GM23338 (cell line): ENCODE data around the gene TRPM3. TPM values are rescaled to one million over a fixed set of nuclear protein-coding genes. Genes with fewer than 3 reads are reported as not detected.

Experiments used
- ATAC-seq: fragments of 200-7000 bp; cut with Tn5 transposase; 3 replicates; pipeline ENCODE4 v1.9.1; 2020
- DNase-seq: peaks from one replicate; pipeline ENCODE4 v3.0.0-alpha.2; 2015; ENCODE audit warnings: low spot score
- H2AFZ ChIP-seq: fragments of 200-600 bp; sonication (generic); 2 replicates; pipeline ENCODE4 v1.8.0; 2016; ENCODE audit warnings: antibody characterized with exemption, mild to moderate bottlenecking, moderate library complexity
- H3F3A ChIP-seq: fragments of 200-600 bp; sonication (generic); replicated peaks from 2 replicates; pipeline ENCODE4 v1.8.0; 2017; ENCODE audit warnings: antibody characterized with exemption, mixed run types, low read depth
- H3K27ac ChIP-seq: fragments of 200-600 bp; sonication (generic); 2 replicates; pipeline ENCODE4 v1.6.1; 2016; ENCODE audit warnings: low read depth
- H3K27me3 ChIP-seq: fragments of 200-600 bp; sonication (generic); 2 replicates; pipeline ENCODE4 v1.8.0; 2016; ENCODE audit warnings: mild to moderate bottlenecking, mixed run types, moderate library complexity; ENCODE audit not compliant: insufficient read depth
- H3K36me3 ChIP-seq: fragments of 200-600 bp; sonication (generic); 2 replicates; pipeline ENCODE4 v1.8.0; 2016; ENCODE audit warnings: mild to moderate bottlenecking; ENCODE audit not compliant: insufficient read depth
- H3K4me1 ChIP-seq: fragments of 200-600 bp; sonication (generic); 2 replicates; pipeline ENCODE4 v1.8.0; 2016; ENCODE audit warnings: mild to moderate bottlenecking, moderate library complexity; ENCODE audit not compliant: insufficient read depth
- H3K4me2 ChIP-seq: fragments of 200-600 bp; sonication (generic); 2 replicates; pipeline ENCODE4 v1.7.1; 2017; ENCODE audit warnings: mixed run types
- H3K4me3 ChIP-seq: fragments of 200-600 bp; sonication (generic); 2 replicates; pipeline ENCODE4 v1.6.1; 2016; ENCODE audit warnings: mixed run types
- H3K79me2 ChIP-seq: fragments of 200-600 bp; sonication (generic); replicated peaks from 2 replicates; pipeline ENCODE4 v1.8.0; 2017; ENCODE audit warnings: mild to moderate bottlenecking; ENCODE audit not compliant: insufficient read depth
- H3K9me2 ChIP-seq: fragments of 200-600 bp; sonication (generic); 2 replicates; pipeline ENCODE4 v1.8.0; 2017; ENCODE audit not compliant: insufficient read depth
- H4K20me1 ChIP-seq: fragments of 200-600 bp; sonication (generic); replicated peaks from 2 replicates; pipeline ENCODE4 v1.8.0; 2017; ENCODE audit warnings: mild to moderate bottlenecking; ENCODE audit not compliant: insufficient read depth
- H3K27ac Mint-ChIP-seq: 2 replicates; pipeline ENCODE4 v1.8.0; 2020; ENCODE audit warnings: inconsistent platforms, mild to moderate bottlenecking, moderate library complexity, mixed read lengths
- H3K27me3 Mint-ChIP-seq: 3 replicates; pipeline ENCODE4 v1.8.0; 2022; ENCODE audit warnings: low read depth, mild to moderate bottlenecking, moderate library complexity, mixed read lengths, inconsistent platforms; ENCODE audit not compliant: insufficient read depth, poor library complexity
- H3K36me3 Mint-ChIP-seq: 3 replicates; pipeline ENCODE4 v1.8.0; 2021; ENCODE audit warnings: low read depth, mild to moderate bottlenecking, inconsistent platforms, moderate library complexity, mixed read lengths
- H3K4me1 Mint-ChIP-seq: 3 replicates; pipeline ENCODE4 v1.8.0; 2020; ENCODE audit warnings: mild to moderate bottlenecking, inconsistent platforms, mixed read lengths
- H3K4me3 Mint-ChIP-seq: 3 replicates; pipeline ENCODE4 v1.8.0; 2021; ENCODE audit warnings: moderate library complexity, mild to moderate bottlenecking, inconsistent platforms, mixed read lengths
- H3K9me3 Mint-ChIP-seq: 3 replicates; pipeline ENCODE4 v1.8.0; 2020; ENCODE audit warnings: moderate library complexity, mild to moderate bottlenecking, inconsistent platforms, mixed read lengths
- CREB1 ChIP-seq: fragments of 250-450 bp; sonication (Bioruptor Pico); IDR thresholded peaks from 2 replicates; pipeline ENCODE4 v1.5.0; 2020; ENCODE audit warnings: low read depth, mild to moderate bottlenecking, moderate library complexity
- CTCF ChIP-seq, 2 experiments: fragments of 200-600 bp in 1 of 2; sonication (generic) in 1 of 2; conservative IDR thresholded peaks; 2 replicates each; pipeline versions ENCODE4 v1.5.1 to v1.6.1; 2016 to 2017; ENCODE audit warnings: antibody characterized with exemption in 2 of 2, low read depth in 2 of 2, mild to moderate bottlenecking in 2 of 2, moderate library complexity in 1 of 2
- ETS1 ChIP-seq: IDR thresholded peaks from 2 replicates; pipeline ENCODE4 v1.6.1; 2016; ENCODE audit warnings: antibody characterized with exemption
- EZH2 ChIP-seq: fragments of 200-600 bp; sonication (generic); IDR thresholded peaks from one replicate; pipeline ENCODE4 v1.8.0; 2017; ENCODE audit warnings: antibody characterized with exemption, mild to moderate bottlenecking, low read depth; ENCODE audit not compliant: unreplicated experiment
- EZH2phosphoT487 ChIP-seq: fragments of 200-600 bp; sonication (generic); IDR thresholded peaks from one replicate; pipeline ENCODE4 v1.8.1; 2018; ENCODE audit warnings: antibody characterized with exemption; ENCODE audit not compliant: unreplicated experiment
- JUNB ChIP-seq: IDR thresholded peaks from one replicate; pipeline ENCODE4 v1.6.1; 2016; ENCODE audit warnings: antibody characterized with exemption; ENCODE audit not compliant: unreplicated experiment
- NANOG ChIP-seq: IDR thresholded peaks from 2 replicates; pipeline ENCODE4 v1.6.1; 2016; ENCODE audit warnings: antibody characterized with exemption, borderline replicate concordance
- REST ChIP-seq: IDR thresholded peaks from one replicate; pipeline ENCODE4 v1.6.1; 2018; ENCODE audit warnings: antibody characterized with exemption; ENCODE audit not compliant: unreplicated experiment
- STAT1 ChIP-seq: IDR thresholded peaks from one replicate; pipeline ENCODE4 v1.6.1; 2016; ENCODE audit warnings: antibody characterized with exemption; ENCODE audit not compliant: unreplicated experiment
- ZNF114 ChIP-seq: fragments of 250-450 bp; sonication (Bioruptor Pico); IDR thresholded peaks from 2 replicates; pipeline ENCODE4 v1.5.0; 2020; ENCODE audit warnings: mild to moderate bottlenecking, moderate library complexity
- ZNF331 ChIP-seq: fragments of 250-450 bp; sonication (Bioruptor Pico); IDR thresholded peaks from 2 replicates; pipeline ENCODE4 v1.5.0; 2020; ENCODE audit warnings: low read depth, mild to moderate bottlenecking, moderate library complexity
- ZNF462 ChIP-seq: fragments of 250-450 bp; sonication (Bioruptor Pico); IDR thresholded peaks from 2 replicates; pipeline ENCODE4 v1.5.0; 2020; ENCODE audit warnings: mild to moderate bottlenecking, moderate library complexity
- polyA plus RNA-seq: library from polyadenylated mRNA; unstranded; fragments of >200 nt; fragmentation: Nextera tagmentation; extraction: Ambion mirVana; gene quantifications from 2 replicates; pipeline ENCODE4 v1.2.1, GENCODE V29; 2016
- total RNA-seq: library from RNA; depleted of rRNA; stranded (reverse); fragments of >200 nt; shearing (Covaris generic); gene quantifications from 2 replicates; pipeline ENCODE4 v1.2.3, GENCODE V29; 2014

TRPM3 gene
- total and polyA plus RNA-seq, 2 experiments from 2014 or later: 2.8 to 8.2 TPM

GRCh38 chr9:70551801-70552200 lies 569.6 kb downstream of the TRPM3 start:
- Histone ChIP-seq H2AFZ (no peak overlapping the region), H4K20me1 (no peaks in the 10 kb centered on the region), H3K27ac (no peak overlapping the region), H3K4me1 (peaks cover 27% of the 10 kb centered on the region), H3K4me2 (no peak overlapping the region), H3K4me3 (no peak overlapping the region), H3K27me3 (no peaks in the 10 kb centered on the region), H3F3A (no peaks in the 10 kb centered on the region), H3K9me2 (peaks cover 16% of the 10 kb centered on the region; the same call in 1 of the 2 replicates), H3K79me2 (no peaks in the 10 kb centered on the region), H3K36me3 (no peaks in the 10 kb centered on the region)
- TF ChIP-seq EZH2phosphoT487: no peak
- TF ChIP-seq JUNB: no peak
- no peak for TF ChIP-seq EZH2
- no peak for TF ChIP-seq ETS1
- TF ChIP-seq STAT1: no peak
- no peak for TF ChIP-seq CREB1
- no peak for TF ChIP-seq REST
- no peak for TF ChIP-seq CTCF (conservative IDR thresholded peaks at IDR 0.05; ENCODE audit: low read depth in 2 of 2)
- no peak for TF ChIP-seq ZNF331
- no peak for TF ChIP-seq ZNF462 (CRISPR knock-in tag)
- no peak for TF ChIP-seq ZNF114 (CRISPR knock-in tag)
- no peak for TF ChIP-seq NANOG
- Mint-ChIP-seq H3K27ac (no peak overlapping the region), H3K36me3 (no peaks in the 10 kb centered on the region; the same call in 2 of the 3 replicates), H3K4me1 (peaks cover 42% of the 10 kb centered on the region), H3K9me3 (no peaks in the 10 kb centered on the region), H3K4me3 (no peak overlapping the region), H3K27me3 (no peaks in the 10 kb centered on the region)
- ATAC-seq (no peak), DNase-seq (no peak)
